ENCODE results near the gene TBC1D2. TPM values are rescaled to one million over a fixed set of nuclear protein-coding genes. Genes with fewer than 3 reads are reported as not detected.
A peak's percentile ranks its signal among the peaks of the same experiment; 100 is the strongest.

TBC1D2 gene
- total RNA-seq, 1 donor: 114 TPM

GRCh38 chr9:98172604-98173003 lies 82.8 kb downstream of the TBC1D2 start:
- peak; percentile 77 for DNase-seq (ENCODE audit: insufficient read length, low spot score, missing footprints)

GRCh38 chr9:98171176-98171925 lies 84.1 kb downstream of the TBC1D2 start:
- H3K79me2 ChIP-seq (ENCODE audit: insufficient read depth, low read length): no peaks in the 10 kb centered on the region
- H4K20me1 ChIP-seq (ENCODE audit: insufficient read depth, low read length): no peaks in the 10 kb centered on the region
- TF ChIP-seq CTCF (IDR thresholded peaks at IDR 0.05; ENCODE audit: extremely low read depth, low read depth, low read length): no peak
- DNase-seq (ENCODE audit: insufficient read length, low spot score, missing footprints): peak; percentile 60
- no peak overlapping the region for H3K27ac ChIP-seq (ENCODE audit: low read depth, low read length)
- H3K9me3 ChIP-seq (ENCODE audit: low read depth, low read length): no peaks in the 10 kb centered on the region
- peaks cover 16% of the 10 kb centered on the region for H3K27me3 ChIP-seq (ENCODE audit: insufficient read depth, low read length)
- no peak overlapping the region for H3K4me2 ChIP-seq (ENCODE audit: insufficient read depth, low read length)
- no peak overlapping the region for H2AFZ ChIP-seq (ENCODE audit: low read length)
- no peak overlapping the region for H3K4me3 ChIP-seq (ENCODE audit: insufficient read depth, low read length)
- no peaks in the 10 kb centered on the region for H3K4me1 ChIP-seq (ENCODE audit: insufficient read depth, low read length)
- H3K36me3 ChIP-seq (ENCODE audit: insufficient read depth, low read length): no peaks in the 10 kb centered on the region

More at GRCh38 chr9:98172604-98173003, 82.8 kb downstream of the TBC1D2 start:
- Histone ChIP-seq H3K27me3 (ENCODE audit: insufficient read depth, low read length) (peaks cover 24% of the 10 kb centered on the region), H3K4me1 (ENCODE audit: insufficient read depth, low read length) (no peaks in the 10 kb centered on the region), H3K36me3 (ENCODE audit: insufficient read depth, low read length) (no peaks in the 10 kb centered on the region), H3K4me3 (ENCODE audit: insufficient read depth, low read length) (no peak overlapping the region), H4K20me1 (ENCODE audit: insufficient read depth, low read length) (no peaks in the 10 kb centered on the region), H2AFZ (ENCODE audit: low read length) (no peak overlapping the region), H3K4me2 (ENCODE audit: insufficient read depth, low read length) (no peak overlapping the region), H3K79me2 (ENCODE audit: insufficient read depth, low read length) (no peaks in the 10 kb centered on the region), H3K9me3 (ENCODE audit: low read depth, low read length) (no peaks in the 10 kb centered on the region), H3K27ac (ENCODE audit: low read depth, low read length) (no peak overlapping the region)
- no peak for TF ChIP-seq CTCF (IDR thresholded peaks at IDR 0.05; ENCODE audit: extremely low read depth, low read depth, low read length)

- H3K4me2 ChIP-seq (ENCODE audit: insufficient read depth, low read length): no peak overlapping the region
- no peak overlapping the region for H3K4me3 ChIP-seq (ENCODE audit: insufficient read depth, low read length)
- no peaks in the 10 kb centered on the region for H3K9me3 ChIP-seq (ENCODE audit: low read depth, low read length)
- no peak overlapping the region for H3K27ac ChIP-seq (ENCODE audit: low read depth, low read length)
- H3K4me1 ChIP-seq (ENCODE audit: insufficient read depth, low read length): no peaks in the 10 kb centered on the region
- no peaks in the 10 kb centered on the region for H4K20me1 ChIP-seq (ENCODE audit: insufficient read depth, low read length)
- H2AFZ ChIP-seq (ENCODE audit: low read length): no peak overlapping the region
- peaks cover 9% of the 10 kb centered on the region for H3K27me3 ChIP-seq (ENCODE audit: insufficient read depth, low read length)
- no peak for TF ChIP-seq CTCF (IDR thresholded peaks at IDR 0.05; ENCODE audit: extremely low read depth, low read depth, low read length)
- peak; percentile 93 for DNase-seq (ENCODE audit: insufficient read length, low spot score, missing footprints)
- H3K79me2 ChIP-seq (ENCODE audit: insufficient read depth, low read length): no peaks in the 10 kb centered on the region
- no peaks in the 10 kb centered on the region for H3K36me3 ChIP-seq (ENCODE audit: insufficient read depth, low read length)
These were observed 86.4 kb downstream of the TBC1D2 start for GRCh38 chr9:98168941-98169488.

GRCh38 chr9:98168153-98168780 lies 87.2 kb downstream of the TBC1D2 start:
- Histone ChIP-seq H3K9me3 (ENCODE audit: low read depth, low read length) (no peaks in the 10 kb centered on the region), H3K27me3 (ENCODE audit: insufficient read depth, low read length) (peaks cover 9% of the 10 kb centered on the region), H3K36me3 (ENCODE audit: insufficient read depth, low read length) (no peaks in the 10 kb centered on the region), H3K27ac (ENCODE audit: low read depth, low read length) (no peak overlapping the region), H3K4me1 (ENCODE audit: insufficient read depth, low read length) (no peaks in the 10 kb centered on the region), H3K79me2 (ENCODE audit: insufficient read depth, low read length) (no peaks in the 10 kb centered on the region), H3K4me2 (ENCODE audit: insufficient read depth, low read length) (no peak overlapping the region), H4K20me1 (ENCODE audit: insufficient read depth, low read length) (no peaks in the 10 kb centered on the region), H3K4me3 (ENCODE audit: insufficient read depth, low read length) (no peak overlapping the region), H2AFZ (ENCODE audit: low read length) (no peak overlapping the region)
- DNase-seq (ENCODE audit: insufficient read length, low spot score, missing footprints): peak; percentile 8
- TF ChIP-seq CTCF (IDR thresholded peaks at IDR 0.05; ENCODE audit: extremely low read depth, low read depth, low read length): no peak

All from osteoblast (primary cell).